Colonic mucosa (tissue), 4 donors: Measurements from ENCODE around the gene CDK4. TPM values are rescaled to one million over a fixed set of nuclear protein-coding genes. Genes with fewer than 3 reads are reported as not detected.
A peak's percentile ranks its signal among the peaks of the same experiment; 100 is the strongest.

Source experiments
- DNase-seq: peaks from one replicate; pipeline ENCODE4 v3.0.0-alpha.2; 2020
- H3K27ac ChIP-seq: fragments of 200-600 bp; one replicate; pipeline ENCODE4 v1.8.0; 2021
- H3K27me3 ChIP-seq: fragments of 200-600 bp; one replicate; pipeline ENCODE4 v1.8.0; 2021
- H3K36me3 ChIP-seq: fragments of 200-600 bp; one replicate; pipeline ENCODE4 v1.8.0; 2021
- H3K4me1 ChIP-seq: fragments of 200-600 bp; one replicate; pipeline ENCODE4 v1.8.0; 2021; ENCODE audit warnings: mild to moderate bottlenecking
- H3K4me3 ChIP-seq: fragments of 200-600 bp; one replicate; pipeline ENCODE4 v1.8.0; 2021
- H3K9ac ChIP-seq, 2 donors: one replicate each; pipeline ENCODE4 v1.7.0; 2013; ENCODE audit warnings: control low read depth in 2 of 2, low read depth in 2 of 2, low read length in 2 of 2
- H3K9me3 ChIP-seq: fragments of 200-600 bp; one replicate; pipeline ENCODE4 v1.8.0; 2021
- CTCF ChIP-seq: fragments of 200-600 bp; IDR thresholded peaks from one replicate; pipeline ENCODE4 v1.8.0; 2022; ENCODE audit warnings: antibody characterized with exemption, mild to moderate bottlenecking
- intact Hi-C: fragments of 100-400 bp; cut with DNase I; formaldehyde crosslinking; loops from one replicate; pipeline ENCODE4 v1.14.1; 2022
- total RNA-seq, 2 donors: library from RNA; stranded (reverse); fragmentation: NEBNext Ultra II Directional in 1 of 2; extraction: Animal tissue kit (Norgen Biotek cat#: 25700) in 1 of 2; gene quantifications; one replicate each; pipeline ENCODE4 v1.2.1, GENCODE V29; 2021
- donor health status: healthy.
- donor health status: DM: no; HTN: no; CAD: no.
- donor health status: DM: no; HTN: no; CAD: no.

The CDK4 gene
- total RNA-seq, 2 donors from 2014 or later, result 45.7 to 121 TPM

GRCh38 chr12:57732270-57732669 is 19.8 kb downstream of the CDK4 start:
- H3K36me3 ChIP-seq, result no peaks in the 10 kb centered on the region
- H3K9me3 ChIP-seq, result no peaks in the 10 kb centered on the region
- no peak overlapping the region for H3K9ac ChIP-seq
- TF ChIP-seq CTCF, result no peak
- no peaks in the 10 kb centered on the region for H3K4me1 ChIP-seq
- intact Hi-C loops, result no loop called here
- H3K27me3 ChIP-seq, result peaks cover 27% of the 10 kb centered on the region
- no peak for DNase-seq
- H3K4me3 ChIP-seq, result no peak overlapping the region
- H3K27ac ChIP-seq, result no peak overlapping the region

DNA sequence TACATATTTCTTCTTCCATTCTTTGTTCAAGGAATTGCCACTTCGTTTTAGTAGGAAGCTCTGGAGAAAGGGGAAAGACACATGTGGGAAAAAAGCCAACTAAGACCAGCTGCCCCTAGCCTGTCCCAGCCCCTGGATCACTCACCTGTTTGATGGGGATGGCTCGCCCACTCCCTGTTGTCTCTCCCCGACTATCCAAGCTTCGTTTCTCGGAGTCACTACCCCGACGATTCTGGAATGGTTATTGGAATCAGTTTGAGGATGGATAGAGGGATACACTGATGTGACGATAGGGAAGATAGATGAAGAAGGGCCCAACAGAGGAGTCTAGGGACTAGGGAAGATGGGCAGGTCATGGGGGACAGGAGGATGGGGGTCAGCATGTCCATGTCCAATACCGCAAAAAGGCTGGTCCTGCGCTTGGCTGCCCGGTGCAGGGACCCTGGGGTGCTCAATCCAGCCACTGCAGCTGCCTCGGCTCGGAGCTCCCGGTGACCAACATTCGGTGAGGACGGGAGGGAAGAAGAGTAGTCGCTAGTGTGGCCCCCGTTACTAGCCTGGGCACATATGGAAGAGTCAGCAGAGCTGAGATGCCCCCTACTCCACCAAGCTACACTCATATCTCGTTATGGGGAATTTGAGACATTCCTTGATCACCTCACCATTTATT is 20.6 kb downstream of the CDK4 start:
- intact Hi-C loops, result no loop called here
- Histone ChIP-seq H3K9ac (no peak overlapping the region), H3K9me3 (no peaks in the 10 kb centered on the region), H3K4me1 (no peaks in the 10 kb centered on the region), H3K36me3 (no peaks in the 10 kb centered on the region), H3K4me3 (no peak overlapping the region), H3K27me3 (peaks cover 20% of the 10 kb centered on the region), H3K27ac (no peak overlapping the region)
- no peak for DNase-seq
- no peak for TF ChIP-seq CTCF

DNA sequence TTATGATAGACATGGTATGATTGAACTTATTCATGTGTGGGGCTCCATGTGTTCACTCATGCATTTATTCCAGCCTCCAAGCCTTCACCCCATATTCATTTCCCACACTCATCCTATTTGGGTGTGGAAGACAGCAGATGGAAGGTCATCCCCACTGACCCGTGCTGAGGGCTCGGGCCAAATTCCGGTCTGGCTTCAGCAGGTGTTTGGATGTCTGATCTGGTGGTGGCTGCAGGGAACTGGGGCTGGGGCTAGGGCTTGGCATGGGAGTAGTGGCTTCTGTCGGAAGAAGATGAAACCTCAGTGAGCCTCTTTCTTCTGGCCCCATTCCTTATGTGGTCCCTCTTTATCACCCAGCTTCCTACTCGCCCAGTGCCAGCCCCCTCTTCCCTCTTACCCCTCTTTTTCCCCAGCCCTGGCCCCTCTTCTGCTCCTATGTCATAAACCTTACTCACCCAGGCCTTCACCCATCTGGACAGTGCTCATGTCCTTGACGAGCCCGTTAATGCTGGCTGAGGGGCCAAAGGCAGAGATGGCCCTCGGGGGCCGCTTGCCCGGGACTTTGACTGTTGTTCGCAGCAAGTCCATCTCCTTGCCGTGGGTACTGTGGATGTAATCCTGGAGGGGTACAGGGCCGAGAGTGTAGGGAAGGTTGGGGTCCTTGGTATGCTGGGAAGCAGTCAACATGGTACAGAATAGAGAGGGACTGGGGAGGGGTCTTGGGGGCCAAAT is 21.6 kb downstream of the CDK4 start:
- DNase-seq, result no peak
- no peak for TF ChIP-seq CTCF

DNA sequence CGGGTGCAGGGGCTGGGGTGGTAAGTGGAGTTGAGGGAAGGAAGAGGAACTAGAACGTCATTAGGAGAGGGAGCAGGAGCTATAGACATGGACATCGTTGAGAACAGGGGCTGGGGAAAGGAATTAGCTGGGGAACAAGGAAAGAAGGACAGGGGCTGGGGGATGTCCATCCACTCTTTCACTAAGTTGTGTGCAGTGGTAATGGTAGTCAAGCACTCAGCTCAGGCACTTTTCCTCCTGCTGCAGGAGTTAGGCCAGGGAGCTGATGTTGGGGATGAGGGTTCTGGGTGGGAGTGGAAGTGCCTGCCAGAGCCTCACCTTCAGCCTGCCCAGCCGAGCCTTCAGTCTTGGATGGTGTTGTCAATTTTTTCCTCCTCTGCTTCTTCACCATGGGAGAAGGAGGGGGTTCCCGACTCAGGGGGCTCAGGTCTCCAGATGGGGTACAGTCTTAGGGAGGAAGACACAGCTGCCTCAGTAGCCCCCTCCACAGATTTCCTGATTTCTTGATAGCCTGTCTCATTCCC is 22.7 kb downstream of the CDK4 start:
- no peak for TF ChIP-seq CTCF
- no peaks in the 10 kb centered on the region for H3K36me3 ChIP-seq
- DNase-seq, result no peak
- no peak overlapping the region for H3K4me3 ChIP-seq
- H3K27ac ChIP-seq, result no peak overlapping the region
- H3K9ac ChIP-seq, result no peak overlapping the region
- no peaks in the 10 kb centered on the region for H3K9me3 ChIP-seq
- intact Hi-C loops, result no loop called here
- no peaks in the 10 kb centered on the region for H3K4me1 ChIP-seq
- peaks cover 6% of the 10 kb centered on the region for H3K27me3 ChIP-seq

More for the DNA sequence above, 21.6 kb downstream of the CDK4 start:
- Histone ChIP-seq H3K9me3 (no peaks in the 10 kb centered on the region), H3K27me3 (peaks cover 9% of the 10 kb centered on the region), H3K36me3 (no peaks in the 10 kb centered on the region), H3K4me3 (no peak overlapping the region), H3K4me1 (no peaks in the 10 kb centered on the region), H3K9ac (no peak overlapping the region), H3K27ac (no peak overlapping the region)
- intact Hi-C loops, result no loop called here

- peak; percentile 17 for DNase-seq
- Histone ChIP-seq H3K36me3 (no peaks in the 10 kb centered on the region), H3K9ac (peak overlapping the region in 1 of 2 donors; percentile 12), H3K27ac (no peak overlapping the region), H3K4me1 (no peaks in the 10 kb centered on the region), H3K4me3 (no peak overlapping the region), H3K27me3 (peaks cover 6% of the 10 kb centered on the region), H3K9me3 (no peaks in the 10 kb centered on the region)
- no peak for TF ChIP-seq CTCF
- intact Hi-C loops, result no loop called here
These were observed 24.2 kb downstream of the CDK4 start for GRCh38 chr12:57727758-57728395.
